Activated B cell treated with CpG ODN at 0.5 μM for 24 hours (primary cell): ENCODE measurements around the gene PRG3. TPM values are rescaled to one million over a fixed set of nuclear protein-coding genes. Genes with fewer than 3 reads are reported as not detected.
A peak's percentile ranks its signal among the peaks of the same experiment; 100 is the strongest.
"Not testable (repeated sequence)": the region's sequence is repeated elsewhere in the genome, so short reads cannot be mapped to it uniquely, and the experiment has no call there.

ENCODE experiments used
- ATAC-seq: fragments of 200-7000 bp; cut with Tn5 transposase; one replicate; pipeline ENCODE4 v1.10.0; 2021; ENCODE audit warnings: low read depth, mild to moderate bottlenecking, moderate library complexity
- CTCF ChIA-PET: fragments of 350-600 bp; sonication (Branson Sonifier 250); formaldehyde crosslinking; loops from one replicate; lab custom pipeline; 2021; ENCODE audit warnings: antibody characterized with exemption; lab: Charles Lee
- POLR2A ChIA-PET: fragments of 350-600 bp; sonication (Branson Sonifier 250); formaldehyde crosslinking; loops from one replicate; lab custom pipeline; 2021; ENCODE audit warnings: antibody characterized with exemption; lab: Charles Lee
- DNase-seq: peaks from one replicate; pipeline ENCODE4 v3.0.0; 2022
- H3K27ac Mint-ChIP-seq: one replicate; pipeline ENCODE4 v1.8.0; 2020; ENCODE audit warnings: mixed read lengths
- H3K27me3 Mint-ChIP-seq: one replicate; pipeline ENCODE4 v1.8.0; 2021; ENCODE audit warnings: mixed read lengths
- H3K36me3 Mint-ChIP-seq: one replicate; pipeline ENCODE4 v1.8.0; 2021; ENCODE audit warnings: low read depth, mixed read lengths
- H3K4me1 Mint-ChIP-seq: one replicate; pipeline ENCODE4 v1.8.0; 2021; ENCODE audit warnings: mixed read lengths
- H3K4me3 Mint-ChIP-seq: one replicate; pipeline ENCODE4 v1.8.0; 2020; ENCODE audit warnings: mild to moderate bottlenecking, mixed read lengths
- H3K9me3 Mint-ChIP-seq: one replicate; pipeline ENCODE4 v1.8.0; 2020; ENCODE audit warnings: mixed read lengths
- intact Hi-C: fragments of 100-400 bp; cut with micrococcal nuclease; formaldehyde crosslinking; loops from one replicate; pipeline ENCODE4 v1.15.1; 2024
- total RNA-seq: library from RNA; stranded (reverse); gene quantifications from 2 replicates; pipeline ENCODE4 v1.2.3, GENCODE V29; 2022
- TF ChIP-seq, protein P1 (sequence below): fragments of 200-600 bp; IDR thresholded peaks from one replicate; pipeline ENCODE4 v1.8.0; 2022; ENCODE audit warnings: antibody characterized with exemption, mild to moderate bottlenecking

Gene PRG3
- total RNA-seq, 1 donor from 2014 or later = not detected

DNA sequence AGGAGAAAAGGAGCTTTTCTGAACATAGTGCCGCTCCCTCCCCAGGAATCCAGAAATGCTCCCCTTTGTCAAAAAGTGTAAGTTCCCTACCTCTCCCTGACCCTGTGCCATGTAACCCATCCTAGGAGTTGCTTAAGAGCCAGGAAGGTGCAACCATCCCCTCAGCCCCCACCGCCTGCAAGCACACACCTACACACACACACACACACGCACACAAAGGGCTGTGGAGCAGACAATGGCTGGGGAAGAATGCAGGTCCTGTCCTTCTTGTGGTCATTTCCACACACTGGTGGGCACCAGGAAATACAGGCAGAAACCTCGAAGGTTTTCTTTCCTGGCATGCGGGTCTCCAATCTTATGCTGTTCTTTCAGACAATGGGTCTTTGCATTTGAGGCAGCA lies 41.6 kb downstream of the PRG3 start:
- ChIA-PET POLR2A (no interaction called here), CTCF (no interaction called here)
- TF ChIP-seq, protein P1, sequence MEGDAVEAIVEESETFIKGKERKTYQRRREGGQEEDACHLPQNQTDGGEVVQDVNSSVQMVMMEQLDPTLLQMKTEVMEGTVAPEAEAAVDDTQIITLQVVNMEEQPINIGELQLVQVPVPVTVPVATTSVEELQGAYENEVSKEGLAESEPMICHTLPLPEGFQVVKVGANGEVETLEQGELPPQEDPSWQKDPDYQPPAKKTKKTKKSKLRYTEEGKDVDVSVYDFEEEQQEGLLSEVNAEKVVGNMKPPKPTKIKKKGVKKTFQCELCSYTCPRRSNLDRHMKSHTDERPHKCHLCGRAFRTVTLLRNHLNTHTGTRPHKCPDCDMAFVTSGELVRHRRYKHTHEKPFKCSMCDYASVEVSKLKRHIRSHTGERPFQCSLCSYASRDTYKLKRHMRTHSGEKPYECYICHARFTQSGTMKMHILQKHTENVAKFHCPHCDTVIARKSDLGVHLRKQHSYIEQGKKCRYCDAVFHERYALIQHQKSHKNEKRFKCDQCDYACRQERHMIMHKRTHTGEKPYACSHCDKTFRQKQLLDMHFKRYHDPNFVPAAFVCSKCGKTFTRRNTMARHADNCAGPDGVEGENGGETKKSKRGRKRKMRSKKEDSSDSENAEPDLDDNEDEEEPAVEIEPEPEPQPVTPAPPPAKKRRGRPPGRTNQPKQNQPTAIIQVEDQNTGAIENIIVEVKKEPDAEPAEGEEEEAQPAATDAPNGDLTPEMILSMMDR = no peak
- Mint-ChIP-seq H3K9me3 (no peaks in the 10 kb centered on the region), H3K27me3 (peaks cover 2% of the 10 kb centered on the region), H3K36me3 (peaks cover 4% of the 10 kb centered on the region), H3K27ac (no peak overlapping the region), H3K4me1 (peaks cover 18% of the 10 kb centered on the region), H3K4me3 (no peak overlapping the region)
- no peak for ATAC-seq
- intact Hi-C loops = loop anchor here (5.0 kb wide), 1 partner anchor 403 kb away; the partner anchor contains the start of gene SELENOH
- no peak for DNase-seq

DNA sequence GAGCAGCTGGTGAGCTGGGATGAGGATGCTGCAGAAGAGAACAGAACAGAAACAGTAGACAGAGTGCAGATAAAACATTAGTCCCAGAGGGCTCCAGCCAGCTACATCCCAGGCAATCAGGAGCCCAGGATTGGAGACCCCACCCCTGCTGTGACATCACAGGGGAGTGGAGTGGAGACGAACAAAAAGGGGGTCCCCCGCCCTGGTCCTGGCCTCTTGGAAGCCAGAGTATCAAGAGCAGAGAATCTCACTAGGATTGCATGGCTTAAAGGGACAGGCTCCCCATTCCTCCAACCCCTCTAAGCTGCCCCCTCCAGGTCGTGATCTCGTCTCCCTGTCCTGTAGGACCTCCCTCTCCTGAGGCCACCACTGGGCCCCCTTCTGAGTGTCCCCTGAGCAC lies 42.8 kb downstream of the PRG3 start, which contains the start of gene P2RX3:
TSS of gene P2RX3 (plus strand) at position 211 of the 400 bp plus-strand sequence. CDS start 199 bp downstream, outside the sequence.
- H3K27me3 Mint-ChIP-seq = peaks cover 2% of the 10 kb centered on the region
- no peaks in the 10 kb centered on the region for H3K9me3 Mint-ChIP-seq
- peaks cover 14% of the 10 kb centered on the region for H3K36me3 Mint-ChIP-seq
- no peak within 1 kb of the TSS for H3K4me3 Mint-ChIP-seq
- H3K4me1 Mint-ChIP-seq = peaks cover 27% of the 10 kb centered on the region
- ATAC-seq (no peak), DNase-seq (no peak)
- POLR2A ChIA-PET = interaction anchor here (1.0 kb wide), 1 partner anchor 86 kb away, joined by 5 read pairs; no protein-coding TSS in a partner anchor
- TF ChIP-seq, protein P1 = no peak
- CTCF ChIA-PET = no interaction called here
- no peak within 1 kb of the TSS for H3K27ac Mint-ChIP-seq
- intact Hi-C loops = loop anchor here (5.0 kb wide), 1 partner anchor 404 kb away; the partner anchor contains the start of gene SELENOH

DNA sequence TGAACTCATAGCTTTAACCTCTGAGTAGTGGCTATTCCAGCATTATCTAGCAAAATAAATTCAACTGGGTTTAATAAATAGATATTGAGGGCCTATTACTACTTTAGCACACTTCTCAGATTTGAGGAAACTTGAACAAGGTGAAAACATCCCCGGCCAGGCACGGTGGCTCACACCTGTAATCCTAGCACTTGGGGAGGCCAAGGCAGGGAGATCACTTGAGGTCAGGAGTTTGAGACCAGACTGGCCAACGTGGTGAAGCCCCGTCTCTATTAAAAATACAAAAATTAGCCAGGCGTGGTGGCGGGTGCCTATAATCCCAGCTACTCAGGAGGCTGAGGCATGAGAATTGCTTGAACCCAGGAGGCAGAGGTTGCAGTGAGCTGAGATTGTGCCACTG lies 44.1 kb downstream of the PRG3 start:
- ChIA-PET CTCF (interaction anchor here (1.1 to 2.0 kb wide), 2 partner anchors 12 to 157 kb away, joined by 4 to 8 read pairs; partner anchors contain the start of gene TNKS1BP1), POLR2A (interaction anchor here (1.5 to 4.2 kb wide), 3 partner anchors 11 to 194 kb away, joined by 4 to 92 read pairs (median 6); partner anchors contain the start of genes TIMM10 and TNKS1BP1)
- intact Hi-C loops = loop anchor here (5.0 kb wide), 1 partner anchor 405 kb away; the partner anchor contains the start of gene SELENOH
- not testable (repeated sequence) for H3K27me3 Mint-ChIP-seq, DNase-seq, H3K9me3 Mint-ChIP-seq, ATAC-seq
- peaks cover 27% of the 10 kb centered on the region for H3K4me1 Mint-ChIP-seq
- peaks cover 27% of the 10 kb centered on the region for H3K36me3 Mint-ChIP-seq
- H3K4me3 Mint-ChIP-seq = peak overlapping the region; percentile 94
- peak overlapping the region; percentile 98 for H3K27ac Mint-ChIP-seq

DNA sequence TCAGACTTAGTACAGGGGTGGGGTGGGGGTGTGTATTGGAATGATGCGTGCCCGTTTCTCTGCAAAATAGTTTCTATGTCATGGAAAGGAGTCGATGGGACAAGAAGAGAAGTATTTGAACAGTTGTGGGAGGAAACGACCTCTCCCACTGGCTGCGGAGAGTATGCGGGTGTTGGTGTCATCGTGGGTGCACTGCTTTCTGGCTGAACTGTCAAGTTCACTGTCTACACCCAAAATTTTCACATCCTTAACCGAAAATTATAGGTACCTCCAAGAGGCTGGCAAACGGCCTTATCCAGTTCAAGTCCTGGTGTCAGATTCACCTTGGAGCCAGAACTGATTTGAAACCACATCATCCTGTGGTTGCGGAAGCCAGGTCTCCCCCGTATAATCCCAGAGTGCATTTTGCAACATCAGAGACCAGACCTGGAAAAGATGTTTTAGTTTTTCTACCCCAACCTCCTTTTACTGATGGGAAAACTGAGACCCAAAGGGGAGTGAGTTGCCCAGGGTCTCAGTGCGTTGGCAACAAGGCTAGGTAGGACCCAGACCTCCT lies 44.8 kb downstream of the PRG3 start:
- intact Hi-C loops = loop anchor here (5.0 kb wide), 1 partner anchor 406 kb away; the partner anchor contains the start of gene SELENOH
- Mint-ChIP-seq H3K27me3 (peaks cover 2% of the 10 kb centered on the region), H3K4me3 (peak overlapping the region; percentile 94), H3K9me3 (no peaks in the 10 kb centered on the region), H3K27ac (peak overlapping the region; percentile 98), H3K36me3 (peaks cover 33% of the 10 kb centered on the region), H3K4me1 (peaks cover 27% of the 10 kb centered on the region)
- no peak for ATAC-seq
- ChIA-PET POLR2A (interaction anchor here (0.7 to 4.2 kb wide), 13 partner anchors 9 to 405 kb away, joined by 3 to 92 read pairs (median 4); partner anchors contain the start of genes SELENOH, TIMM10 and TNKS1BP1), CTCF (interaction anchor here (1.1 to 2.0 kb wide), 2 partner anchors 11 to 157 kb away, joined by 4 to 8 read pairs; partner anchors contain the start of gene TNKS1BP1)
- TF ChIP-seq, protein P1 = no peak
- no peak for DNase-seq

DNA sequence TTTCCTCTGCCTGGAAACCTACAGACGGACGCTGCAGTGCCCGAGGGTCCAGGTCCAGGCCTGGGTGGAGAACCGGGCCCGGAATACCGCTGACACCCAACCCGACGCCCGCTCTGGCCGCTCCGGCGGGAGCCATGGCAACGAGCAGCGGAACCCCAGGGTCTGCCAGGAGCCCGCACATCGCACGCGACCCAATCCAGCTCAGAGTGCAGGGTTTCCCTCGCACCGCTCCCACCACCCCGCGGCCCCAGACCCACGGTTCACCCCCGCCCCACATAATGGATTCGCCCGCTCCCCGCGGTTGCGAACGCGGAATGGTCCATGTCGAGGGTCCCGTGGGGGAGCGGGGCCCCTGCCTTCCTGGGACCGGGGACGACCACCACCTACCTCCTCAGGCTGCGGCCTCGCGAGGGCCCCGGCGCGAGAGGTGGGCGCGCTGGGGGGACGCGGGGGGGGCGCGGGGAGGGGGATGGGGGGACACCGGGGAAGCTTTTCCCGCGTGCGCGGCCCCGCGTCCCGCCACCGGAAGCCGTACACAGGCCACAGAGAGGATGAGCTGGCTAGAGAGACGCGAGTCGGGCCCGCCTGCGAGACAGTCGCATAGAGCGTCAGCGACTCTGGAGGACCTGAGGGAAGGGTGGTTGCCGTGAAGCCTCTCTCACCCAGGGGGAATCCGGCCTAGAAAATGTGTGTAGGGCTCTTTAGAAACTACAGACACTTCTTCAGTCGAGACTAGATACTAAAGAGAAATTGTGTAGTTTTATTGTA lies 45.4 kb downstream of the PRG3 start, which contains the start of gene SSRP1:
TSS of gene SSRP1 (minus strand) at position 550 of the 768 bp plus-strand sequence. CDS start 771 bp downstream, outside the sequence.
- peaks cover 40% of the 10 kb centered on the region for H3K36me3 Mint-ChIP-seq
- peak within 1 kb of the TSS; percentile 98 for H3K27ac Mint-ChIP-seq
- no peaks in the 10 kb centered on the region for H3K9me3 Mint-ChIP-seq
- H3K4me3 Mint-ChIP-seq = peak within 1 kb of the TSS; percentile 94
- ATAC-seq (peak; percentile 97), DNase-seq (peak; percentile 77)
- H3K4me1 Mint-ChIP-seq = peaks cover 27% of the 10 kb centered on the region
- TF ChIP-seq, protein P1 = no peak
- ChIA-PET POLR2A (interaction anchor here (0.7 to 4.2 kb wide), 18 partner anchors 10 to 406 kb away, joined by 3 to 92 read pairs (median 4); partner anchors contain the start of genes CLP1, SELENOH, TIMM10 and TNKS1BP1), CTCF (interaction anchor here (1.1 to 2.0 kb wide), 2 partner anchors 10 to 158 kb away, joined by 4 to 8 read pairs; partner anchors contain the start of gene TNKS1BP1)
- H3K27me3 Mint-ChIP-seq = peaks cover 2% of the 10 kb centered on the region
- intact Hi-C loops = loop anchor here (1.0 to 5.0 kb wide), 6 partner anchors 10 to 407 kb away; partner anchors contain the start of genes CLP1, MED19, SELENOH and TIMM10
